DOHH2 (cell line): ENCODE results near the gene SDF2.

Source experiments
- CTCF ChIP-seq: fragments of 200-600 bp; sonication (generic); IDR thresholded peaks from one replicate; pipeline ENCODE4 v1.5.1; 2014; ENCODE audit warnings: antibody characterized with exemption, mild to moderate bottlenecking, low read depth, low read length; ENCODE audit not compliant: poor library complexity, severe bottlenecking
- EZH2phosphoT487 ChIP-seq: fragments of 200-600 bp; sonication (generic); IDR thresholded peaks from 2 replicates; pipeline ENCODE4 v1.6.1; 2017; ENCODE audit warnings: borderline replicate concordance, mild to moderate bottlenecking, antibody characterized with exemption, low read length, moderate library complexity, mixed read lengths

- TF ChIP-seq CTCF (no peak), EZH2phosphoT487 (no peak)
These were observed 26.2 kb downstream of the SDF2 start for GRCh38 chr17:28635506-28635905.
